Stimulated activated CD8-positive, alpha-beta memory T cell treated with anti-CD3 and anti-CD28 coated beads, Interleukin-15, amount 100 ng/mL, for 1 hour (primary cell): ENCODE results near the gene C17orf100.
"Not testable (repeated sequence)": the region's sequence is repeated elsewhere in the genome, so short reads cannot be mapped to it uniquely, and the experiment has no call there.

ENCODE experiments used
- DNase-seq: peaks from one replicate; pipeline ENCODE4 v3.0.0-alpha.2; 2020; ENCODE audit warnings: low read depth

C17orf100 gene

GRCh38 chr17:6669479-6670212, 18.1 kb downstream of the C17orf100 start:
- no peak for DNase-seq

DNA sequence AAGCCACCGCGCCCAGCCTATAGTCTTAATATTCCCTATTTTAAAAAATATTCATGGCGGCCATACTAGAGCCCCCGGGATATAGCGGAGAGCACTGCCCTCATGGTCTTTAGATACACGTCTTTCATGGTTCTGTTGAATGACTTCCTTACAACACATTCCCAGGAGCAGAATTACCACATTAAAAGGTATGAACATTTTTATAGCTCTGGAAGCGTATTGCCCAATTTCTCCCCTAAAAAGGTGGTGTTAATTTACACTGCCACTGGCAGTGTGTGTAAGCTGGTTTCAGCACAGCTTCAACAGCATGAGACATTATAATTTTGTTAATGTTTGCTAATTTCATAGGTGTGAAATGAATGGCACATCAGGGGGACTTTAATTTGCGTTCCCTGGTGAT, 19.0 kb downstream of the C17orf100 start:
- DNase-seq = no peak

DNA sequence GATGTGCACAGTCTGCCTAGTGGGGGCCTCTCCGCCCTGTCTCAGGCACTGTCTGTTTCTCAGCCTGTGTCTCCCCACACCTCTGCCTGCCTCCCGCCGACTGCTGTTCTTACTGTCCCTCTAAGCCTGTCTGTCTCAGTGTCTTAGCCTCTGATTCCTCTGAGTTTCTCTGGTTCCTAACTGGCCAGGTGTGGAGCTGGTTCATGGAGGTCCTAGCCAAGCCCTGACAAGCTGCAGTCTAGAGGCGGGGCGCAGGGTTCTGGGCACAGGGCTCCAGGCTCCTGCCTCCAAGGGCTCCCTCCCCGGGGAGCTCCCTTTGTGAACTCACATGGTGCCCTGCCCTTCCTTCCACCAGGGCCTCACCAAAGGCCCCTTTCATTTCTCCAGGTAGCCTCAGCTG, 19.4 kb downstream of the C17orf100 start:
- DNase-seq = no peak

- no peak for DNase-seq
Measured at GRCh38 chr17:6671431-6671830, 19.9 kb downstream of the C17orf100 start.

DNA sequence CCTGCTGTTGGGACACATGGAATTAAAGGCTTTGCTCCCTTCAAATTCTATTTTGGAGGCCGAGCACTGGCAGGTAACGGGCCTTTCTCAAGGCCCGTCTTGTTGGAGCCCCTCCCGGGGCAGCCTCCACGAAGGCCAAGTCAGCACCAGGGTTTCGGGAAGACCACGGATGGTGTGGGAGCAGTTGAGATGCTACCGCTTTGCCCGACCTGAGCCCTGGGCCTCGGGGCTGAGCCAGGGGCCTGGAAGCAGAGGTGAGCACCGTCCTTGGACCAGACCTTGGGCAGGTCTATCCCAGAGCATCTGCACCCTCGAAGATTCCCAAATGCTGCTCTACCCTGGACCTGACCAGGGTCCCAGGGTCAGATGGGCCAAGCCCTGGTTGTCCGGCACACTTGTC, 23.0 kb downstream of the C17orf100 start:
- no peak for DNase-seq

GRCh38 chr17:6675201-6675825, 23.8 kb downstream of the C17orf100 start:
- no peak for DNase-seq

DNA sequence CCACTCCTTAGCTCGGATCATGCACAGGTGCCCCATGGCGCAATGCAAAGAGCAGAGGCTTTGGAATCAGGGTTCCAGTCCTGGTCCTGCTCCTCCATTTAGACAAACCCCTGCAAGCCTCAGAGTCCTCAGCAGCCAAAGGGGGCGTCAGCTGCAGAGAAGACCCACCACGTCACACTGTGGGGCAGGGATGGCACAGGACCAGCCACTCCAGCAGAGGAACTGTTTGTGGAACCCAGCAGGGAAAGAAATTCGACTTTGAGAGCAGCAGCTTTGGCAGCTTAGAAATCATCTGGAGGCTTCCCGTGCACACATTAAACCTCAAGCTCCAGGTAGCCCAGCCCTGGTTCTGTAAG, 25.2 kb downstream of the C17orf100 start:
- no peak for DNase-seq

DNA sequence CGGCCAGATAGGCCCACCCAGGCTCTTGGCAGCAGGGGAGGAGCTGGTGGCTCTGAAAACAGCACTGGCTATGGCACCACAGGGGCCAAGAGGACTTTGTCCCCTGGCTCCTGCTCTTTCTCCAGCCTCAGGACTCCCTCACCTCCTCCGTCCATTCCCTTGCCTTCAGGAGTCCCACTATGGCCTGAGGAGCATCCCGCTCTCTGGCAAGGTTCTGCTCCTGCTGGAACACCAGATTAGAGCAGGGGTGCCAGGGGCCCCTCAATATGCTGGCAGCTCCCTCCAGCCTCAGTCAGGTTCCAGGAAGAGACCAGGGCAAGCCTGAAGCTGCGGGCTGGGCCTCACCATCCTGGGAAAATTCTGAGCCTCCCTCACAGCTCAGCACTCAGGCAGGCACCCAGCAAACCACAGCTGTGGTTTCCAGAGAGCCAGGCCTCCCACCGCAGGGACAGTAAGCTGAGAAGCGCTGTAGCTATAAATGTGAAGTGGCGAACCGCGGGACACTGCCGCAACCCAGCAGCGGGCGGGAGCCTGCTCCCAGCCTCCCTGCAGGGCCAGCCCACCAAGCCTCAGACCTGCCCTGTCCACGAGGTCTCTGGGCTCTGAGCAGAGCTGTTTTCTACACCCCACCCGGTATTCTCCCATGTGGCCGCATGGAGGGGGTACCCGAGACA, 25.7 kb downstream of the C17orf100 start:
- no peak for DNase-seq

DNA sequence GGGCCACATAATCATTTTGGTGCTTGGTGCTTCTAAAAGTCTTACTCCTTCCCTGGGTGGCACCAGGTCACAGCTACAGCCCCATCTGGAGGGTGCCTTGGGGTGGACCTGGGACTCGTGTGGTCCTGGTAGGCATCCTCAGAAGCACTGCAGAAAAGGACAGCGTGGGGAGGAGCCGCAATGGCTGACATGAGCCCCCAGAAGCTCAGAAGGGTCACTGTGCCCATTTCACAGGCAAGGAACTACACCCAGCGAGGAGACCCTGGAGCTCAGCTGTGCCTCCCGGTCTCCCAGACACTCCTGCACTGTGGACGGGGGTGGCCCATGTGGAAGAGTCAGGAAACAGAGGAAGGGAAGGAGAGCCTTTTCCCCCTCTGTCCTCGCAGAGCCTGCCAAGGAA, 26.4 kb downstream of the C17orf100 start:
- DNase-seq = no peak

- DNase-seq = no peak
Measured at GRCh38 chr17:6679241-6679640, 27.7 kb downstream of the C17orf100 start.

DNA sequence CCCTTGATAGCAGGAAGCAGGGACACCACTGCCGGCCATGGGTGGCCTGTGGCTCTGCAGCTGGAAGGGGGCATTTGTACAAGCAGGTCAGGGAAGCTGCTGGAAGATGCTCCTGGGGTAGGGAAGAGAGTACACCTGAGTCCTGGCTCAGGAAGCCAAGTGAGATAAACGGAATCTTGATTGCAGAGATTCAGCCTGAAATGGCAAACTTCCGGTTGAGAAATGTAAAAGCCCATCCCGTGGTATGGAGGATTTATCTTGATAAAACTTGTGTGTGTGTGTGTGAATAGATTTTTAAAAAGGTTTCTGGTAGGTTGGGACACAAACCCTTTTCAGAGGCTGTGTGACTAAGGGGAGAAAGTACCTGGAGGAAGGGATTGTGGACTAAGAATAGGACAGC, 29.6 kb downstream of the C17orf100 start:
- no peak for DNase-seq

- no peak for DNase-seq
Measured at GRCh38 chr17:6681671-6682070, 30.1 kb downstream of the C17orf100 start.

DNA sequence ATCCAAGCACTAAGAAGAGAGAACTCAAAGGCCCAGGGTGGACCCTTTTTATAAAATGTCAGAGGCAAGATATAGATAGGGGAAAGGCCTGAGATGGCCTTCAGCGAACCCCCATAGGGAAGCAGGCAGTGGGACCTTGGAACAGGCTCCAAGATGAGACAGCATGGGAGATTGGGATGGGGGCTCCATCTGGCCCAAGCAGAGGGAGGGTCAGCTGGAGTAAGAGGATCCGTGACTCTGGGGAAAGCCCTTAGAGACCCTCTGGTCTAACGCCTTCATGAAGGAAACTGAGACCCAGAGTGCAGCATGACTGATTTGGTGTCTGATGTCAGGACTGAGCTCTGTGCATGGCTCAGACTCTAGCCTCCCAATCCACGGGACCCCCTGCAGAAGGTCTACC, 30.8 kb downstream of the C17orf100 start:
- DNase-seq = no peak

DNA sequence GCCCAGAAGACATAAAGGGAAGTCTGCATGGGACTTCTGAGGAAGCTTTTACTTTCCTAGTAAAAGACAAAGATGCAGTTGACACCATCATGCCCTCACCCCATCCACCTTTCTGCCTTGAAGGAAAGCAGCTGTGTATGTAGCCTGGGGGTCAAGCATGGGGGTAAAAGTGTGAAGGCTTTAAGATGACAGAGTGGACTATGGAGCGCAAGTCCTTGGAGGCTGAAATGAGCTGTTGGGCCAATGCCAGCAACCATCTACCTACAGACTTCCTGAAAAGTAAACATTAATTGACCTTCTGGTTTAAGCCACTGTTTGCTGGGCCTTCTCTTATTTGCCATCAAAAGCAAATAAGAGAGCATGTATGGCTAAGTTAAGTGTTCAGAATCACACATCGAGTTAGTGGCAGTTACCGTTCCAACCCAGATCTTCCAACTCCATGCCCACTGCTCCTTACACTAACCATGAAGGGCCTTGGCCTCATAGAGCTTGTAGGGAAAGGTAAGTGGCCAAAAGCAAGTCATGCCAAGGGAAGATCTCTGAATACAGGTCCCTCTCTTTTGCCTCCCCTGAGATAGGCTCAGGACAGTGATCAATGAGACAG, 31.6 kb downstream of the C17orf100 start:
- no peak for DNase-seq

DNA sequence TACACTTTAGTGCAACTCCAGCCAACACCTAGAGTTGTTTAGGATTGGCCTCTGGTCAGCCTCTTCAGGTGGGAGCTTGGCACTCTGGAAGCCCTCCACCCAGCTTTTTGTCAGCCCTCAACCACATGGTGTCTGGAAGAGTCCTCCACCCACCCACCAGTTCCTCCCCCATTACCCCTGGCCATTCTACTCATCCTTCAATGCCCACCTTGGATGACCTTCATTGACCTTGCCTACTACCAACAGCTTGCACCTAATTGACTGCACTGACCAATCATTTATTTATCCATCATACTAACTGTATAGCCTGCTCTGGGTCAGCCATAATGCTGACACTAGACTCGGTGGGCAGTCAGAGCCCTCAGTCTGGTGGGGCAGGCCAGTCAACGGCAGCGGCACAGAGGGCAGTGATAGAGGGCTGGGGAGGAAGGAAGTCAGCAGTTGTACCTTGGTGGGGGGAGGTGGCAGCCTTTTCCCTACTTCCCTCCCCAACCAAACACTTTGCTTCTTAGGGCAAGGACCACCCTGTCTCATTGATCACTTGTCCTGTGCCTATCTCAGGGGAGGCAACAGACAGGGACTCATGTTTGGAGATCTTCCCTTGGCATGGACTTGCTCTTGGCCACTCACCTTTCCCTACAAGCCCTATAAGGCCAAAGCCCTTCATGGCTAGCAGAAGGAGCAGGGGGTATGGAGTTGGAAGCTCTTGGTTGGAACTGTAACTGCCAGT, 32.3 kb downstream of the C17orf100 start:
- no peak for DNase-seq

- no peak for DNase-seq
Measured at GRCh38 chr17:6684460-6684783, 32.9 kb downstream of the C17orf100 start.

GRCh38 chr17:6684881-6685767, 33.6 kb downstream of the C17orf100 start:
- DNase-seq = no peak

GRCh38 chr17:6686026-6686425, 34.5 kb downstream of the C17orf100 start:
- no peak for DNase-seq

DNA sequence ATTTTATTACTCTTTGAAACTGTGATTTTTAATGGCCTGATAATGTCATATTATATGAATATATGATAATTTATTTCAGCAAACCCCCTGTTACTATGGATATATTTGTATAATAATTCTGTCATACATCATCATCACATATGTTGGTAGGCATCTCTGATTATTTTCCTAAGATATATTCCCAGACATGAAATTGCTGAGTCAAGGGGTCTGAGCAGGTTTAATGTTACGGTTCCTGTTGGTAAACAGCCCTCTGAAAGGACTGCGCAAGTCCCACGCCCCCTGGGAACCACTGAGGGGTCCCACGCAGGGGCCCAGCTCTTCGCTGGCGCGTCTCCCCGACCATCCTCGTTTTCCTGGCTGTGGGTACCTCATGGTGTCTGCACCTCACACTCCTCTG, 37.4 kb downstream of the C17orf100 start:
- no peak for DNase-seq

GRCh38 chr17:6690641-6691040, 39.1 kb downstream of the C17orf100 start:
- DNase-seq = no peak

DNA sequence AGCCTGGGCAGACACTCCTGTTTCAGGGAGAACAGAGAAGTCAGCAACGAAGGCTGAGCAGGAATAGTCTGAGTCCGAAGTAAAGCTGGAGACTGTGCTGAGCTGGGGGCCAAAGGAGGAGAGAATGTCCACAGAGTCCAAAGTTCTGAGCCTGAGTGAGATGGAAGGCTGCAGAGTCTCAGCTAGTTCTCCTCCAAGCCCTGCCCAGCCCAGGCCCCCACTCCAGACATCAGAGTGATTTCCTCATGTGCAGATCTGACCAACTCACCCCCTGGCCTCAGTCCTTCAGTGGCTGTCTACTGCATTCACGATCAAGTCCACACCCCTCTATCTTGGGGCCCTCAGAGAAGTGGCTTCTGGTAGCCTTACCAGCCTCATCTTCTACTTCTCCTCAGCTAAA, 40.0 kb downstream of the C17orf100 start:
- no peak for DNase-seq

DNA sequence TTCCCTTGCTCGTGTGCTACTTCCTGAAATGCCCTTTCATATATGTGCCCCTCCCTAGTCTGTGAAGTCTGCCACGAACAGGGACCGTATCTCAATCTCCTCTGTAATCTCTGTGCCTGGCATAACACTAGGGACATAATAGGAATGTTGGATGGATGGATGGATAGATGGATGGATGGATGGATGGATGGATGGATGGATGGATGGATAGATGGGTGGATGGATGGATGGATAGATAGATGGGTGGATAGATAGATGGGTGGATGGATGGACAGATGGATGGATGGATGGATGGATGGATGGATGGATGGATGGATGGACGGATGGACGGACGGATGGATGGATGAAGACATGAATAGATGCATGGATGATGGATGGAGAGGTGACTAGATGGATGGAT, 40.4 kb downstream of the C17orf100 start:
- not testable (repeated sequence) for DNase-seq
